Fibroblast of skin of left quadriceps (primary cell): ENCODE data around the gene CST3.

Source experiments
- DNase-seq, 2 experiments: peaks; one replicate each; pipeline ENCODE4 v3.0.0-alpha.2; 2013; ENCODE audit warnings: low read depth in 2 of 2

The CST3 gene

GRCh38 chr20:23602699-23603098, 35.1 kb downstream of the CST3 start:
- DNase-seq, result no peak

GRCh38 chr20:23602241-23602640, 35.5 kb downstream of the CST3 start:
- DNase-seq, result no peak

DNA sequence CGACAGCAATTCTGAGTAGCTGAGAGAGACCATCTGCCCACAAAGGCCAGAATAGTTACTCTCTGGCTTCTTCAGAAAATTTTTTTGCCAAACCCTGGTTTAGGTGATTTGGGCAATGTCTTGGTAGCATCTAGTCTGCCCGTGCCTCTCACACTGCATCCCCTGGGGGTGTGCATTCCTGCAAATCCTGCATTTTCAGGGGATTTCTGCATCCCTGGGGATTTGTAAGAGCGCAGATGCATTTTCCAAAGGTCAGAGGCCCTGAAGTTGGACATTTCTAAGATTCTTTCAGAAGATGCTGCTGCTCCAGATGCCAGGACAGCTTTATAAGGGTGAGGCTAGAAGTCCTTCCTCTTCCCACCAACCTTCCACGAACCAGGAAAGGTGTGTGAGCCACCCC, 36.0 kb downstream of the CST3 start:
- DNase-seq, result no peak

DNA sequence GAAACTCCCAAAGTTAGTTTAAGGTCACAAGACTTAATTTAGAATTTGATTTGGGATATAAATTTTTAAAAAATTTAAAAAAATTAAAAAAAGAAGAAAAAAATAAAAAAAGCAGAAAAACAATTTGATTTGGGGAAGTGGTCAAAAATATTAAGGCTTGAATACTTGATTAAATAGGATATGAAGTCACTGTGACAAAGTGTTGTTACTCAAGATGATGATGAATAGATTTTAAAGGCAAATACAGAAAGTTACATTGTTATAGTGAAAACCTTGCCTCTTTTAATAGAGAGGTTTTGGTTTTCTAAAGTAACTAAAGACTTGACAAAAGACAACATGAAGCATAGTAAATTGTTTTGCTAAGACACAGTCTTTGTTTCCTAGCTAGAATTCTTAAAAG, 39.3 kb downstream of the CST3 start:
- no peak for DNase-seq

DNA sequence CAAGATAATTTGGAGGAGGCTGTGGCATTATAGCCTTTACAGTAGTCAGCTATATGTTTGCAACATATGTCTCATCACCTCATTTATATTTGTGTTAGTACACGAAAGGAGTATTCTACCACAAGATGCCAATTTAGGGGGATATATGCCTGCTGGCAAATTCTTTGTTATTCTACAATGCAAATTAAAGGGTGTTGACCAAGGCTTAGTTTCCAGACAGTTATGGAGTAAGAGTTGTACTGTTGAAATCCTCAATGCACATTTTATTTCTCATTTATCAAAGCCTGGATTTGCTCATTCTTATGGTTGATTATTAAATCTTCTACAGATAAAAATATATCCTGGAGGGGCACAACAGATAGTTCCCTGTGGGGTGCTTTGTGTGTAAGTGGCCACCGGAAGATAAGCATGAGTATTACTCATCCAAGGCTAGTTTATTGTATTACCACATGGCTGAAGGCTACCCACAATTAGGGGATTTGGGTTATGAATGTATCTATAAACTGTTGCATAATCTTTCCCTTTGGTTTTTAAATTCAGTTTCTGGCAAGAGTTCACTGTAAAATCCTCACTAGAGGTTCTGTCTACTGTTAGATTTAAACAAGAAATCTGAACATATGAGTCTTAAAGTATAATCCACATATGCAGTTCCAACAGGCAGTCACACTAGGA, 41.0 kb downstream of the CST3 start:
- no peak for DNase-seq

GRCh38 chr20:23595941-23596340, 41.8 kb downstream of the CST3 start:
- DNase-seq, result no peak

- no peak for DNase-seq
These were observed 49.0 kb downstream of the CST3 start for GRCh38 chr20:23588434-23589403.

- no peak for DNase-seq
These were observed 50.1 kb downstream of the CST3 start for GRCh38 chr20:23587631-23588030.

GRCh38 chr20:23586735-23587525, 50.8 kb downstream of the CST3 start:
- no peak for DNase-seq

DNA sequence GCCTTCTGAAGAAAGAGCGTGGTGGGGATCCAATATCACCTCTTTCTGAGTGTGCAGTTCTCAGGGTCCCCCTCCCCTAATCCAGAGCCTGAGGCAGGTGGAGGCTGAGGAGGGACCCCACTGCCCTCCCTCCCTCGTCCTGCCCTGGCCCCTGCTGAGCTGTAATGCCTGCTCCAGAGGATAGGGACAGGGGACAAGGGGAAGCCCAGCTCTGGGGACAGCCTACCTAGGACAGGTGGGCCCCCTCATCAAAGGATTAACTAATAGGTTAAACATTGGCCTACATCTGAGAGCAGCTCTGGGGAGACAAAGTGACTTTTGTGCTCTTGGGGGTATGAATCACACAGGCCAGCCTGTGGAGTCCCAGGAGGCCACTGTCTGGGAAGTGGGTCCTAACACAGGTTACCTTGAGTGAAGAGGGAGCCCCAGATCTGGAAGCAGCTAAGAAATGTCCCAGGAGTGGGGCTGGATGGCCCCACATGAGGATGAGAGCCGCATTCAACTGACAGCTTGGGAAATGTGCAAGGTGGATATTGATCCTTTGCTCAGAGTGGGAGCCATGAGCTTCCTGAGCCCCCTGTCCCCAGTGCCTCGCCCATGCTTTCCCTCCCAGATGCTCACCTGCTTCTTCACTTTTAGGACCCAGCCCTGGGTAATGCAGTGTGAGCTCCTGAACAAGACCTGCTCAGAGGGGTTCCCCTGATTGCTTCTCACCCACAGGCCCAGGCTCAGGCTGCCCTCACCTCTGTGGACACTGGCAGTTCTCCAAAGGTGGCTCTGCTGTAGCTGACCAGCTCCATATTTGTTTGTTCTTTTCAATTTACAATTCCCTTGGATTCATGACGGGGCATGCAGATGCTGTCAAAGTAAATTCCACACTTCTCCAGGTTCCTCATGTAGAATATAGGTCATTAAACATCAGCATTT, 51.7 kb downstream of the CST3 start:
- no peak for DNase-seq

DNA sequence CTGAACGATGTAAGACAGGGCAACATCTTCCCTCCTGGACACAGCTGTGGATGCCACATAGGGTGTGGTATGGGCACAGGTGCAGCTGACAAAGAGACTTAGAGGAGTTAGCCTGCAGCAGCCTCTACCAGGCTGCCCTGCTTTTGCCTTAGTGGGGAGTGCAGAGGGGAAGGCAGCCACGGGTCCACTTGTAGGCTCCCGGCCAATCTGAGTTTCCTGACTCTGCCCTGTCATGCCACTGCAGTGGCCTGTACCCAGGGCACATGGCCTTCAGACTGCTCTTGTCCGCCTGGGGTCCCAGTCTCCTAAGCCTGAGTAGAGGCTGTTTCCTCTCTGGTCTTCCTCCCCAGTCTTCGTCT, 52.3 kb downstream of the CST3 start:
- DNase-seq, result no peak

GRCh38 chr20:23584434-23585199, 53.1 kb downstream of the CST3 start:
- DNase-seq, result no peak
